ENCODE measurements around the gene UNC5CL.

GRCh38 chr6:41032830-41033229 is 6.2 kb downstream of the UNC5CL start:
- TF ChIP-seq CTCF (conservative IDR thresholded peaks at IDR 0.05; ENCODE audit: low read depth, low read length) (no peak), MAFK (IDR thresholded peaks at IDR 0.05; ENCODE audit: low read depth, low read length) (no peak), POLR2A (IDR thresholded peaks at IDR 0.05; ENCODE audit: low read depth, low read length) (no peak)

Data from IMR-90 (cell line).